RWPE2 (cell line): ENCODE results near the gene HNRNPA1L2.
A peak's percentile ranks its signal among the peaks of the same experiment; 100 is the strongest.
"Not testable (repeated sequence)": the region's sequence is repeated elsewhere in the genome, so short reads cannot be mapped to it uniquely, and the experiment has no call there.

Experiments
- ATAC-seq: fragments of 200-7000 bp; cut with Tn5 transposase; 3 replicates; pipeline ENCODE4 v1.9.1; 2021; ENCODE audit warnings: low read depth
- DNase-seq: peaks from one replicate; pipeline ENCODE4 v3.0.0-alpha.2; 2020; ENCODE audit warnings: low spot score
- H3K27ac ChIP-seq: fragments of 450-650 bp; 2 replicates; pipeline ENCODE4 v1.5.1; 2017; ENCODE audit warnings: mild to moderate bottlenecking; ENCODE audit not compliant: poor library complexity, severe bottlenecking
- H3K27me3 ChIP-seq: fragments of 250-450 bp; sonication (Bioruptor Pico); 2 replicates; pipeline ENCODE4 v1.5.1; 2021; ENCODE audit warnings: mild to moderate bottlenecking, moderate library complexity; ENCODE audit not compliant: insufficient read depth, poor library complexity, severe bottlenecking
- H3K36me3 ChIP-seq: fragments of 250-450 bp; sonication (Bioruptor Pico); 2 replicates; pipeline ENCODE4 v1.5.1; 2020; ENCODE audit warnings: low read depth, mild to moderate bottlenecking, moderate library complexity
- H3K4me1 ChIP-seq: fragments of 250-450 bp; sonication (Bioruptor Pico); 2 replicates; pipeline ENCODE4 v1.5.1; 2021; ENCODE audit warnings: mild to moderate bottlenecking, moderate library complexity; ENCODE audit not compliant: insufficient read depth, poor library complexity, severe bottlenecking
- H3K4me3 ChIP-seq: fragments of 250-450 bp; sonication (Bioruptor Pico); 2 replicates; pipeline ENCODE4 v1.5.1; 2021; ENCODE audit warnings: mild to moderate bottlenecking, moderate library complexity; ENCODE audit not compliant: severe bottlenecking
- H3K9me3 ChIP-seq: fragments of 250-450 bp; sonication (Bioruptor Pico); 2 replicates; pipeline ENCODE4 v1.5.1; 2021; ENCODE audit warnings: mild to moderate bottlenecking, moderate library complexity; ENCODE audit not compliant: severe bottlenecking
- TF ChIP-seq, protein P1 (sequence below): fragments of 450-650 bp; IDR thresholded peaks from one replicate; pipeline ENCODE4 v1.5.1; 2017; ENCODE audit warnings: mild to moderate bottlenecking, moderate library complexity; ENCODE audit not compliant: poor library complexity, severe bottlenecking

HNRNPA1L2 gene

DNA sequence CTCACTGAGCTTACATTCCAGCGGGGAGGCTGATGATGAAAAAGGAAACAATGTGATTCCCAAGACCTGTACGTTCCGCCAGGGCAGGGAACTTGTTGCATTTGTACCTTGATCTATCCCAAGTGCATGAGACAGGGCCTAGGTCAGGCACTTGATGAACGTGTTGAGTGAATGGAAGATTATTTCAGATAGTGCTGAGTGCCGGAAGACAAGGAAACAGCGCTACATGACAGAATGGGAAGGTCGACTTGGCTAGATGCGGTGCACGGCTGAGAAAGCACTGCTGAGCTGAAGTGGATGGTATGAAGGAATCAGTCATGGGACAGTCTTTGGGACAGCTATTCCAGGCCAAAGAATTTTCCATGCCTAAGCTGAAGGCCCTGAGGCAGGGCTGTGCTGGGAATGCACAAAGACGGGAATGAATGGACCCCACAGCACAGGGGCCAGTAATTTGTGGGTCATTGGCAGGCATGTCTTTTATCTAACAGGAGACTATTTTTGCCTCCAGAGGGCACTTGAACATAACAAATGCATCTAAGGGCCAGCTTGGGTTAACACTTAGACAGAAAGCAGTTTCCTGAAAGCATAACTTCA is 33.1 kb upstream of the HNRNPA1L2 start:
- H3K4me1 ChIP-seq, H3K4me3 ChIP-seq, H3K36me3 ChIP-seq, H3K9me3 ChIP-seq, DNase-seq, H3K27ac ChIP-seq, H3K27me3 ChIP-seq: not testable (repeated sequence)
- 0 out of 3 replicates have a peak, but pooled peaks have one; percentile 50 for ATAC-seq
- TF ChIP-seq, protein P1, sequence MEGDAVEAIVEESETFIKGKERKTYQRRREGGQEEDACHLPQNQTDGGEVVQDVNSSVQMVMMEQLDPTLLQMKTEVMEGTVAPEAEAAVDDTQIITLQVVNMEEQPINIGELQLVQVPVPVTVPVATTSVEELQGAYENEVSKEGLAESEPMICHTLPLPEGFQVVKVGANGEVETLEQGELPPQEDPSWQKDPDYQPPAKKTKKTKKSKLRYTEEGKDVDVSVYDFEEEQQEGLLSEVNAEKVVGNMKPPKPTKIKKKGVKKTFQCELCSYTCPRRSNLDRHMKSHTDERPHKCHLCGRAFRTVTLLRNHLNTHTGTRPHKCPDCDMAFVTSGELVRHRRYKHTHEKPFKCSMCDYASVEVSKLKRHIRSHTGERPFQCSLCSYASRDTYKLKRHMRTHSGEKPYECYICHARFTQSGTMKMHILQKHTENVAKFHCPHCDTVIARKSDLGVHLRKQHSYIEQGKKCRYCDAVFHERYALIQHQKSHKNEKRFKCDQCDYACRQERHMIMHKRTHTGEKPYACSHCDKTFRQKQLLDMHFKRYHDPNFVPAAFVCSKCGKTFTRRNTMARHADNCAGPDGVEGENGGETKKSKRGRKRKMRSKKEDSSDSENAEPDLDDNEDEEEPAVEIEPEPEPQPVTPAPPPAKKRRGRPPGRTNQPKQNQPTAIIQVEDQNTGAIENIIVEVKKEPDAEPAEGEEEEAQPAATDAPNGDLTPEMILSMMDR = peak; percentile 36

DNA sequence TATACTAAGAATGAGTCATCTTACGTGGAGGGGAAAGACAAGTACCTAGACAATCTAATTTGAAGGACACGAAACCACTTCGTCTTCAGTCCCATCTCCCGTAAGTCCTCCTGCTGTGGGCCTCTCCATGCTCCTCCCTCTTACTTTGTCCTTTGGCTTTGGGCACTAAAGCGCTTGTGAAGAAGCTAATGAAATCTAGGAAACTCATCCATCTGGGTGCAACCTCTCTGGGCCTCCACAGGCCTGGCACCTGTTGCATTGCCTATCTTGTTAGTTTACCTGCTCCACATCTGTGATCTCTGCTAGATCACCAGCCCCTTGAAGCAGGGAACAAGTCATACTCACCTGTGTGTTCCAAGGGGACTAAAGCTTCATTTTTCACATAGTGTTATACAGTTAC is 32.1 kb upstream of the HNRNPA1L2 start:
- H3K9me3 ChIP-seq, H3K4me1 ChIP-seq, H3K4me3 ChIP-seq, ATAC-seq, H3K27me3 ChIP-seq, H3K36me3 ChIP-seq, H3K27ac ChIP-seq, DNase-seq: not testable (repeated sequence)

DNA sequence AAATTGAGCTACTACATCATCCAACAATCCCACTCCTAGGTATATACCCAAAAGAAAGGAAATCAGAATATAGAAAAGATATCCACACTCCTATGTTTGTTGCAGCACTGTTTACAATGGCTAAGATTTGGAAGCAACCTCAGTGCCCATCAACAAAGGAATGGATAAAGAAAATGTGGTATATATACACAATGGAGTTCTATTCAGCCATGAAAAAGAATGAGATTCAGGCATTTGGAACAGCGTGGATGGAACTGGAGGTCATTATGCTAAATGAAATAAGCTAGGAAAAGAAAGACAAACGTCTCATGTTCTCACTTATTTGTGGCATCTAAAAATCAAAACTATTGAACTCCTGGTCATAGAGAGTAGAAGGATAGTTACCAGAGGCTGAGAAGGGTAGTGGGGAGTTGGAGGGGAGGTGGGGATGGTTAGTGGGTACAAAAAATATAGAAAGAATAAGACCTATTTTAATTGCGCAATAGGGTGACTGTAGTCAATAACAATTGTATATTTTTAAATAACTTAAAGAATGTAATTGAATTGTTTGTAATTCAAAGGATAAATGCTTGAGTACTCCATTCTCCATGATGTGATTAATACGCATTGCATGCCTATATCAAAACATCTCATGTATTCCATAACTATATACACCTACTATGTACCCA is 27.0 kb upstream of the HNRNPA1L2 start:
- ATAC-seq (no peak), DNase-seq (no peak)
- peaks cover 7% of the 10 kb centered on the region for H3K4me1 ChIP-seq
- H3K27me3 ChIP-seq = no peaks in the 10 kb centered on the region
- TF ChIP-seq, protein P1 = no peak
- no peaks in the 10 kb centered on the region for H3K9me3 ChIP-seq
- H3K27ac ChIP-seq = no peak overlapping the region
- no peaks in the 10 kb centered on the region for H3K36me3 ChIP-seq
- H3K4me3 ChIP-seq = no peak overlapping the region

DNA sequence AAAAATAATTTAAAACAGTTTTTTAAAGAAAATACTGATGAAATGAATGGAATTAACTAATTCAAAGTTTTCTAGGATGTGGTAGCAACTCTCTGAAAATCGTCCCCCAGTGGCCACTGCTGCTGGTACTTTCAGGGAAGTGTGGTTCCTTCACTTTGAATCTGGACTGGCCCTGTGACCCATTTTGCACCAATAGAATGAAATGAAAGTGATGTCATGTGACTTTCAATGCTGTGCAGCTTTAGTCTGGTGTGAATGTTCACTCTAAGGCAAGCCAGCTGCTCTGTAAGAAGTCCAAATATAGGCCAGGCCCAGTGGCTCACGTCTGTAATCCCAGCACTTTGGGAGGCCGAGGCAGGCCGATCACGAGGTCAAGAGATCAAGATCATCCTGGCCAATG is 26.4 kb upstream of the HNRNPA1L2 start:
- TF ChIP-seq, protein P1 = no peak
- Histone ChIP-seq H3K4me3 (no peak overlapping the region), H3K36me3 (no peaks in the 10 kb centered on the region), H3K27me3 (no peaks in the 10 kb centered on the region), H3K4me1 (peaks cover 7% of the 10 kb centered on the region), H3K9me3 (no peaks in the 10 kb centered on the region), H3K27ac (no peak overlapping the region)
- DNase-seq (no peak), ATAC-seq (no peak)

DNA sequence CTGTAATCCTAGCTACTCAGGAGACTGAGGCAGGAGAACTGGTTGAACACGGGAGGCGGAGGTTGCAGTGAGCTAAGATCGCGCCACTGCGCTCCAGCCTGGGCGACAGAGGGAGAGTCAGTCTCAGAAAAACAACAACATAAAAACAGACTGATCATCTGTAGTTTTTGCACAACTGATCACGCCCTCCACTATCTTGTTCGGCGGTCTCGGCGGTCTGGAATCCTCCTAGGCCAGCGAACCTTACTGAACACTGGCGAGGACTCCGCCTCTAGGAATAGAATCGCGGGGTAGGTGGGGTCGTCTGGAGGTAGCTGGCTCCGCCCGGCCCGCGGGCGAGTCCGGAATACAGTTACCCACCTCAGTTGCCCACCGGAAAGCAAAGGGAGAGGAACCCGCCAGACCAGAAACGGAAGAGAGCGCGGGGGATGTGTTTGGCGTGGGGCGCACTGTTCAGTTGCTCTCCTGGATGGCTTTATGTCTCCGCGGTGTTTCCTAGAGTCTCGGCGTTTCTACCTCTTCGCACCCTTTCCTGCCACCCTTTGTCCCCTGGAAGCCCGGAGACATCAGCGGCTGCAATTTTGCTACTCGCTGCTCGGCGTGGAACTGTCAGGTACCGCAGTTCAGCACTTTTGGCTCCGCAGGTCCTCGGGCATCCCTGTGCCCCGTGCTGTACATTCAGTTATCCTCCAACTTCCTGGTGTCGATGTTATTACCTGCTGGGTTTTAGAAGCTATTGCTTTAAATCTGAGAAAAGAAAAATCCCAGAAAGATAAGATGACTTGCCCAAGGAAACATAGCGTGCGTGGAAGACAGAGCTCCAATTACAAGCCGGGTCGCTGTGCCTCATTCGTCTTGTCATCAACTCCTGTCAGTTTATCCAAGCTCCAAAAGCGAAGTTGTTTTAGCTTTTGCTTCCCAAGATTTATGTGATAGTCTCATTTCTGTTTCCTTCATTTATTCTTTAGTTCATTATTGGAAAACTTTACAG is 24.9 kb upstream of the HNRNPA1L2 start:
- TF ChIP-seq, protein P1 = no peak

DNA sequence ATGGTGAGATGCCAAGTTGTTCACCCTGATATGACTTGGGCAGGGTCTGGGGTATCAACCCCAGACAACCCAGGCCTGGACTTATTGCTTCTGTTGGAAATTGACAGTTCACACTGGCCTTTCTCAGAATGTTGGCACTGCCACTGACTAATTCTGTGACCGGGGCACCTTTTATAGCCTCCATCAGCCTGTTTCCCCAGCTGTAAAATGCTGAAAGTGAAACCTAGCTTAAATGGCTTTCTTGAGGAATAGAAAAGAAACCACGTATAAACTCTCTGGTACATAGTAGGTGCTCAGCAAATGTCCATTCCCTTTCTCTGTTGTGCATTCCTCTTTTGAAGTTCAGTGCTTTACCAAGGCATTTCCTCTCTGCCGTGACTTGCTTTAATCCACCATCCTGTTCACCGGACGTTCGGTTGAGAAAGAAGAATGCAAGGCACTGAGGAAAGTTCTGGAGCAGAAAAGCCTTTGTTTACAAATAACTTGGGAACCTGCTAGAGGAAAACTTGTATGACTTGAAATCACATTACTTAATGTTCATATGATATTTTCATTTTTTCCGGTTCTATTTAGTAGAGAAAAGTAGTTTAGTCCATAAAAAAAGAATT is 11.0 kb upstream of the HNRNPA1L2 start:
- ATAC-seq, DNase-seq, H3K4me1 ChIP-seq, H3K4me3 ChIP-seq, H3K27ac ChIP-seq, H3K27me3 ChIP-seq, H3K9me3 ChIP-seq: not testable (repeated sequence)
- H3K36me3 ChIP-seq = peaks cover 52% of the 10 kb centered on the region

More for the DNA sequence above, 24.9 kb upstream of the HNRNPA1L2 start:
- Histone ChIP-seq H3K9me3 (no peaks in the 10 kb centered on the region), H3K36me3 (peaks cover 5% of the 10 kb centered on the region), H3K27me3 (no peaks in the 10 kb centered on the region), H3K27ac (peak overlapping the region; percentile 62), H3K4me3 (peak overlapping the region; percentile 43), H3K4me1 (peaks cover 7% of the 10 kb centered on the region)
- ATAC-seq (peak; percentile 98), DNase-seq (peak; percentile 84)
